Endothelial cell (in vitro differentiated cells): ENCODE results near the gene SLC34A1. TPM values are rescaled to one million over a fixed set of nuclear protein-coding genes. Genes with fewer than 3 reads are reported as not detected.

Experiments
- DNase-seq: peaks from one replicate; pipeline ENCODE4 v3.0.0; 2021; ENCODE audit warnings: low spot score
- H3K27ac Mint-ChIP-seq: one replicate; pipeline ENCODE4 v1.8.0; 2021; ENCODE audit warnings: mixed read lengths, inconsistent platforms; ENCODE audit not compliant: unreplicated experiment
- H3K27me3 Mint-ChIP-seq: one replicate; pipeline ENCODE4 v1.8.0; 2021; ENCODE audit warnings: mild to moderate bottlenecking, moderate library complexity, mixed read lengths, inconsistent platforms; ENCODE audit not compliant: unreplicated experiment
- H3K36me3 Mint-ChIP-seq: one replicate; pipeline ENCODE4 v1.8.0; 2021; ENCODE audit warnings: mild to moderate bottlenecking, low read depth, mixed read lengths, inconsistent platforms; ENCODE audit not compliant: unreplicated experiment
- H3K4me1 Mint-ChIP-seq: one replicate; pipeline ENCODE4 v1.8.0; 2021; ENCODE audit warnings: mild to moderate bottlenecking, mixed read lengths, inconsistent platforms; ENCODE audit not compliant: unreplicated experiment
- H3K4me3 Mint-ChIP-seq: one replicate; pipeline ENCODE4 v1.8.0; 2021; ENCODE audit warnings: mild to moderate bottlenecking, mixed read lengths, inconsistent platforms; ENCODE audit not compliant: unreplicated experiment
- H3K9me3 Mint-ChIP-seq: one replicate; pipeline ENCODE4 v1.8.0; 2021; ENCODE audit warnings: mixed read lengths, inconsistent platforms; ENCODE audit not compliant: unreplicated experiment
- CTCF ChIP-seq: fragments of 200-600 bp; sonication (generic); IDR thresholded peaks from one replicate; pipeline ENCODE4 v1.5.0; 2021; ENCODE audit warnings: antibody characterized with exemption; ENCODE audit not compliant: unreplicated experiment
- total RNA-seq: library from RNA; stranded (reverse); fragmentation: NEBNext Ultra II Directional; extraction: Animal tissue kit (Norgen Biotek cat#: 25700); gene quantifications from one replicate; pipeline ENCODE4 v1.2.1, GENCODE V29; 2021; ENCODE audit not compliant: unreplicated experiment

SLC34A1 gene
- total RNA-seq, 1 donor from 2014 or later: not detected

GRCh38 chr5:177439518-177440053 lies 55.4 kb downstream of the SLC34A1 start:
- TF ChIP-seq CTCF: no peak

DNA sequence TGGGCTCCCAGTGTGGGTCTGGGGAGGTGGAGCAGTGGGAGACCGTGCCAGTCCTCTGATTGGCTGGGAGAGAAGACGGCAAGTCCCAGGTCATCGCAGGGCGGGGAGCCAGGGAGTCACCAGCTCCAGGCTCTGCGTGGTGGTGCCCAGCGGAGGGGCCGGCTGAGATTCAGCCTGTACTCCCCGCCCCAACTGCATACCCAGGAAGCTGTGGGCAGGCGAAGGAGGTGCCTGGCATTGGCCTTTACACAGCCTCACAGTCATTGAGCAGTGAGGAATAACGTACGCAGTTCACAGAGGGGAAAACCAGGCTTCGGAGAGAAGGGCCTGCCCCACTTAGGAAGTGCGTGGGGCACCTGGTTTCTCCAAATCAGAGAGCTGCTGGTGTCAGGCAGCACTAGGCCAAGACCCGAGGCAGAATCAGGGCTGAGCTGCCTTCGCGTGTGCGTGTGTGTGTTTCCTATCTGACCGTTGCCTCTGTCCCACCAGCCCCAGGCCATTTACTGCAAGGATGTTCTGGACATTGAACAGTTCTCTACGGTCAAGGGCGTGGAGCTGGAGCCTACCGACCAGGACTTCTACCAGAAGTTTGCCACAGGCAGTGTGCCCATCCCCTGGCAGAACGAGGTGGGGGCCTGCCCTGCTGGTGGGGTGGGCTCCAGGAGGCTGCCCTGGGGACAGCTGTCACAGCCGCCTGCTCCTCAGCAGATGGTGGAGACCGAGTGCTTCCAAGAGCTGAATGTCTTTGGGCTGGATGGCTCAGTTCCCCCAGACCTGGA lies 56.2 kb downstream of the SLC34A1 start:
- no peaks in the 10 kb centered on the region for H3K9me3 Mint-ChIP-seq
- H3K4me1 Mint-ChIP-seq: no peaks in the 10 kb centered on the region
- peaks cover 28% of the 10 kb centered on the region for H3K36me3 Mint-ChIP-seq
- no peak overlapping the region for H3K4me3 Mint-ChIP-seq
- no peak for TF ChIP-seq CTCF
- H3K27me3 Mint-ChIP-seq: peaks cover 26% of the 10 kb centered on the region
- DNase-seq: no peak
- no peak overlapping the region for H3K27ac Mint-ChIP-seq

More at GRCh38 chr5:177439518-177440053, 55.4 kb downstream of the SLC34A1 start:
- Mint-ChIP-seq H3K36me3 (peaks cover 28% of the 10 kb centered on the region), H3K9me3 (no peaks in the 10 kb centered on the region), H3K27me3 (peaks cover 24% of the 10 kb centered on the region), H3K4me3 (no peak overlapping the region), H3K4me1 (no peaks in the 10 kb centered on the region), H3K27ac (no peak overlapping the region)
- no peak for DNase-seq

- Mint-ChIP-seq H3K4me3 (no peak overlapping the region), H3K27ac (no peak overlapping the region), H3K36me3 (peaks cover 28% of the 10 kb centered on the region), H3K9me3 (no peaks in the 10 kb centered on the region), H3K4me1 (peaks cover 4% of the 10 kb centered on the region), H3K27me3 (peaks cover 28% of the 10 kb centered on the region)
- no peak for TF ChIP-seq CTCF
- no peak for DNase-seq
Measured at GRCh38 chr5:177440990-177441780, 57.0 kb downstream of the SLC34A1 start.

DNA sequence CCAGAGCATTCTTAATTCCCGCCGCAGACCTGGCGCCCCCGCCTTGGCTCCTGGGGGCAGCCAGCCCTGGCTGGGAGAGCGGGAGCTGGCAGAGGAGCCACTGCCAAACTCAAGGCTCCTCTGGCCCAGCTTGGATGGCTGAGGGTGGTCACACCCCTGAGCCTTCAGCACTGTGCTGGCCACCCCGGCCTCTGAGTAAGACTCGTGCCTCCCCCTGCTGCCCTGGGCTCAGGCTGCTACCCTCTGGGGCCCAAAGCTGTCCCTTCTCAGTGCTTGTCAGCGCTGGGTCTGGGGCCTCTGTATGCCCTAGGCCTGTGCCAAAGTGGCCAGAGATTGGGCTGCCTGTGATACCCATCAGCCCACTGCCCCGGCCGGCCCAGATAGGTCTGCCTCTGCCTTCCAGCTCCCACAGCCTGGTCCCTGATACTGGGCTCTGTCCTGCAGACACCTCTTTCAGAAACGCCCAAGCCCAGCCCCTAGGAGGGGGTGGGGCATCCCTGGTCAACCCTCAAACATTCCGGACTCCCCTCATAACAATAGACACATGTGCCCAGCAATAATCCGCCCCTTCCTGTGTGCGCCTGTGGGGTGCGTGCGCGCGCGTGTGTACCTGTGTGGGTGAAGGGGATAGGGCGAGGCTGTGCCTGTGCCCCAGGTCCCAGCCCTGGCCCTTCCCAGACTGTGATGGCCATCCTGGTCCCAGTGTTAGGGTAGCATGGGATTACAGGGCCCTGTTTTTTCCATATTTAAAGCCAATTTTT lies 58.0 kb downstream of the SLC34A1 start:
- TF ChIP-seq CTCF: no peak
- H3K27ac Mint-ChIP-seq: no peak overlapping the region
- DNase-seq: no peak
- H3K27me3 Mint-ChIP-seq: peaks cover 28% of the 10 kb centered on the region
- H3K4me1 Mint-ChIP-seq: peaks cover 4% of the 10 kb centered on the region
- no peak overlapping the region for H3K4me3 Mint-ChIP-seq
- peaks cover 21% of the 10 kb centered on the region for H3K36me3 Mint-ChIP-seq
- no peaks in the 10 kb centered on the region for H3K9me3 Mint-ChIP-seq
